CD4-positive, CD25-positive, alpha-beta regulatory T cell (primary cell): ENCODE measurements around the gene OR4A15. TPM values are rescaled to one million over a fixed set of nuclear protein-coding genes. Genes with fewer than 3 reads are reported as not detected.

Source experiments
- ATAC-seq, 2 donors: fragments of 150-1000 bp; cut with Tn5 transposase; one replicate each; pipeline ENCODE4 v1.10.0; 2021; ENCODE audit warnings: low read depth in 2 of 2, moderate number of reproducible peaks in 2 of 2, moderate library complexity in 1 of 2
- DNase-seq, 3 donors: peaks; one replicate each; pipeline versions ENCODE4 v3.0.0 to v3.0.0-alpha.2; 2012 to 2022; ENCODE audit warnings: mixed read lengths in 1 of 3
- H3K27ac ChIP-seq: one replicate; pipeline ENCODE4 v1.7.0; 2013; ENCODE audit warnings: mild to moderate bottlenecking, low read length; ENCODE audit not compliant: insufficient read depth, poor library complexity, severe bottlenecking
- H3K27me3 ChIP-seq: one replicate; pipeline ENCODE4 v1.7.0; 2013; ENCODE audit warnings: low read length; ENCODE audit not compliant: control insufficient read depth, insufficient read depth
- H3K36me3 ChIP-seq: one replicate; pipeline ENCODE4 v1.7.0; 2013; ENCODE audit warnings: mild to moderate bottlenecking, low read length, moderate library complexity; ENCODE audit not compliant: control insufficient read depth, insufficient read depth
- H3K4me1 ChIP-seq: 2 replicates; pipeline ENCODE4 v1.7.0; 2013; ENCODE audit warnings: mild to moderate bottlenecking, low read length; ENCODE audit not compliant: insufficient read depth, control insufficient read depth, poor library complexity, severe bottlenecking
- H3K4me3 ChIP-seq: one replicate; pipeline ENCODE4 v1.7.0; 2013; ENCODE audit warnings: low read depth, mild to moderate bottlenecking, low read length, moderate library complexity
- H3K9me3 ChIP-seq, 2 experiments: 1 replicate in 1 of 2; 2 replicates in 1 of 2; pipeline ENCODE4 v1.7.0; 2013; ENCODE audit warnings: low read length in 2 of 2, mild to moderate bottlenecking in 1 of 2, moderate library complexity in 1 of 2; ENCODE audit not compliant: control insufficient read depth in 2 of 2
- H3K27ac Mint-ChIP-seq, 3 donors: one replicate each; pipeline ENCODE4 v1.8.0; 2020 to 2022; ENCODE audit warnings: mild to moderate bottlenecking in 3 of 3, mixed read lengths in 3 of 3, moderate library complexity in 2 of 3
- H3K27me3 Mint-ChIP-seq: one replicate; pipeline ENCODE4 v1.8.0; 2022; ENCODE audit warnings: mild to moderate bottlenecking, mixed read lengths
- H3K36me3 Mint-ChIP-seq: one replicate; pipeline ENCODE4 v1.8.0; 2020; ENCODE audit warnings: mixed read lengths
- H3K4me1 Mint-ChIP-seq, 4 donors: one replicate each; pipeline ENCODE4 v1.8.0; 2020 to 2022; ENCODE audit warnings: mixed read lengths in 4 of 4, mild to moderate bottlenecking in 1 of 4
- H3K4me3 Mint-ChIP-seq, 4 donors: one replicate each; pipeline ENCODE4 v1.8.0; 2020 to 2022; ENCODE audit warnings: mild to moderate bottlenecking in 4 of 4, mixed read lengths in 4 of 4, moderate library complexity in 3 of 4
- H3K9me3 Mint-ChIP-seq, 7 donors: one replicate each; pipeline ENCODE4 v1.8.0; 2020 to 2022; ENCODE audit warnings: mixed read lengths in 7 of 7, mild to moderate bottlenecking in 3 of 7, moderate library complexity in 2 of 7
- polyA plus RNA-seq, 4 donors: library from polyadenylated mRNA; unstranded; fragments of 300-500 nt; fragmentation: Illumina TruSeq; gene quantifications; one replicate each; pipeline ENCODE4 v1.2.3, GENCODE V29; 2021
- total RNA-seq: library from RNA; stranded (reverse); gene quantifications from one replicate; pipeline ENCODE4 v1.2.3, GENCODE V29; 2022

OR4A15 gene
- not detected for total RNA-seq
- not detected for polyA plus RNA-seq

- H3K9me3 Mint-ChIP-seq, result peaks cover 0 to 41% (median 10%) of the 10 kb centered on the region in 7 donors
- H3K4me3 ChIP-seq, result no peak within 1 kb of the TSS
- H3K4me3 Mint-ChIP-seq, result no peak within 1 kb of the TSS
- no peaks in the 10 kb centered on the region for H3K27me3 Mint-ChIP-seq
- H3K36me3 Mint-ChIP-seq, result no peaks in the 10 kb centered on the region
- no peaks in the 10 kb centered on the region for H3K4me1 ChIP-seq
- H3K9me3 ChIP-seq, result peaks cover 0 to 5% of the 10 kb centered on the region in 2 experiments
- ATAC-seq (no peak), DNase-seq (no peak)
- H3K27ac Mint-ChIP-seq, result no peak within 1 kb of the TSS
- H3K4me1 Mint-ChIP-seq, result no peaks in the 10 kb centered on the region
- H3K27me3 ChIP-seq, result no peaks in the 10 kb centered on the region
- H3K36me3 ChIP-seq, result no peaks in the 10 kb centered on the region
- H3K27ac ChIP-seq, result no peak within 1 kb of the TSS
Observed at GRCh38 chr11:55367674-55368073, at the start of gene OR4A15. Gene OR4A15 (plus strand): TSS chr11:55367974. CDS start chr11:55367974, 0 bp downstream.

DNA sequence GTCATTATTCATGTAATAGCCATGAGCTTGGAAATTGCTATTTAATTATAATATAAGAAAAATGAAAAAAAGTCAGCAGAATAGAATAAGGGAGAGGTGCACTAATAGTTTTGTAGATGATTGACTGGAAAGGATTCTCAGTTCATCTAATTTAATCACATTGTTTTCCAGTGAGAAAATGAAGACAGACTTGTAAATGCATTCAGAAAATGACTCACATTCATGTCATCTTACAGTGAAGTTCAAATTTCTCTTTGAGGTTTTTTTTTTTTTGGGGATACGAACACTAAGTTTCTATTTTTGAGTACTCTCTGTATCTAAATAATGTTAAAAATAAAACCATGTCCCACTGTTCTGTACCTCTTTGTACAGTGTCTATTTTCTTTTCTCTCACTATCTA lies 43.3 kb upstream of the OR4A15 start:
- Mint-ChIP-seq H3K27ac (no peak overlapping the region), H3K36me3 (no peaks in the 10 kb centered on the region), H3K27me3 (no peaks in the 10 kb centered on the region), H3K4me3 (no peak overlapping the region), H3K9me3 (peaks cover 2 to 33% (median 11%) of the 10 kb centered on the region in 7 donors), H3K4me1 (no peaks in the 10 kb centered on the region)
- H3K27ac ChIP-seq, result no peak overlapping the region
- ATAC-seq (no peak), DNase-seq (no peak)
- no peaks in the 10 kb centered on the region for H3K27me3 ChIP-seq
- no peaks in the 10 kb centered on the region for H3K4me1 ChIP-seq
- H3K4me3 ChIP-seq, result no peak overlapping the region
- H3K36me3 ChIP-seq, result no peaks in the 10 kb centered on the region
- H3K9me3 ChIP-seq, result peaks cover 7 to 11% of the 10 kb centered on the region in 2 experiments

GRCh38 chr11:55342901-55343300 lies 24.9 kb upstream of the OR4A15 start, which contains the start of gene OR4A16:
Gene OR4A16 (plus strand): TSS chr11:55343201. CDS start chr11:55343201, 0 bp downstream.
- Mint-ChIP-seq H3K4me3 (no peak within 1 kb of the TSS), H3K27ac (no peak within 1 kb of the TSS), H3K9me3 (peaks cover 3 to 30% (median 12%) of the 10 kb centered on the region in 7 donors), H3K27me3 (no peaks in the 10 kb centered on the region), H3K36me3 (no peaks in the 10 kb centered on the region), H3K4me1 (no peaks in the 10 kb centered on the region)
- DNase-seq (no peak), ATAC-seq (no peak)
- Histone ChIP-seq H3K36me3 (no peaks in the 10 kb centered on the region), H3K4me3 (no peak within 1 kb of the TSS), H3K4me1 (no peaks in the 10 kb centered on the region), H3K27ac (no peak within 1 kb of the TSS), H3K9me3 (peaks cover 2 to 6% of the 10 kb centered on the region in 2 experiments), H3K27me3 (no peaks in the 10 kb centered on the region)

DNA sequence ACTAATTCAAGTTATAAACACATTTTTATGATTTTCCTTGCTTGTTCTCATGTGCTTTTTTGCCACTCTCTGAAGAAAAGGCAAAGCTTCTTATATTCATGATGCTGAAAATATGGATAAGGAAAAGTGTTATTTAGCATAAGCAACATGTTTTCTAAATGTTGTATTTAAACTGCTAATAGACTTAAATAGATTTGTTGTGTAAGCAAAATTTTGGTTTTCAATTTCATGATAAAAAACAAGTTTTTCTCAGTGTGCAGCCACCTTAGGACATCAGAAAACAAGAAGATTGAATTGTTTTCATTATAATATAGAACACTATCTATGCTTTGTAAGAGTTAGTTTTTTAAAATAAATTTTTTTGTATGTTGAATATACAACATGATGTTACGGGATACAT lies 22.5 kb upstream of the OR4A15 start:
- Mint-ChIP-seq H3K4me1 (no peaks in the 10 kb centered on the region), H3K27ac (no peak overlapping the region), H3K9me3 (peaks cover 3 to 36% (median 13%) of the 10 kb centered on the region in 7 donors), H3K27me3 (no peaks in the 10 kb centered on the region), H3K36me3 (no peaks in the 10 kb centered on the region), H3K4me3 (no peak overlapping the region)
- no peak overlapping the region for H3K27ac ChIP-seq
- no peaks in the 10 kb centered on the region for H3K36me3 ChIP-seq
- DNase-seq, result no peak
- H3K4me1 ChIP-seq, result no peaks in the 10 kb centered on the region
- H3K9me3 ChIP-seq, result peaks cover 2 to 6% of the 10 kb centered on the region in 2 experiments
- no peak for ATAC-seq
- no peaks in the 10 kb centered on the region for H3K27me3 ChIP-seq
- H3K4me3 ChIP-seq, result no peak overlapping the region

- H3K27ac ChIP-seq, result no peak overlapping the region
- no peaks in the 10 kb centered on the region for H3K36me3 ChIP-seq
- ATAC-seq (no peak), DNase-seq (no peak)
- H3K27ac Mint-ChIP-seq, result no peak overlapping the region
- H3K4me1 ChIP-seq, result no peaks in the 10 kb centered on the region
- H3K4me3 Mint-ChIP-seq, result no peak overlapping the region
- no peaks in the 10 kb centered on the region for H3K4me1 Mint-ChIP-seq
- no peak overlapping the region for H3K4me3 ChIP-seq
- H3K9me3 Mint-ChIP-seq, result peaks cover 2 to 24% (median 9%) of the 10 kb centered on the region in 7 donors
- H3K27me3 ChIP-seq, result no peaks in the 10 kb centered on the region
- no peaks in the 10 kb centered on the region for H3K27me3 Mint-ChIP-seq
- peaks cover 0 to 6% of the 10 kb centered on the region in 2 experiments for H3K9me3 ChIP-seq
- no peaks in the 10 kb centered on the region for H3K36me3 Mint-ChIP-seq
Observed at GRCh38 chr11:55349032-55349431, 18.7 kb upstream of the OR4A15 start.

- H3K9me3 Mint-ChIP-seq, result peaks cover 4 to 56% (median 17%) of the 10 kb centered on the region in 7 donors
- Histone ChIP-seq H3K36me3 (no peaks in the 10 kb centered on the region), H3K4me3 (no peak overlapping the region), H3K27ac (no peak overlapping the region), H3K9me3 (peaks cover 0 to 41% of the 10 kb centered on the region in 2 experiments), H3K4me1 (no peaks in the 10 kb centered on the region), H3K27me3 (no peaks in the 10 kb centered on the region)
- no peak overlapping the region for H3K4me3 Mint-ChIP-seq
- no peak for DNase-seq
- no peak for ATAC-seq
- peaks cover 3% of the 10 kb centered on the region for H3K36me3 Mint-ChIP-seq
- no peaks in the 10 kb centered on the region for H3K27me3 Mint-ChIP-seq
- H3K4me1 Mint-ChIP-seq, result no peaks in the 10 kb centered on the region
- no peak overlapping the region for H3K27ac Mint-ChIP-seq
Observed at GRCh38 chr11:55357560-55358184, 10.1 kb upstream of the OR4A15 start.

GRCh38 chr11:55401011-55401410 lies 33.2 kb downstream of the OR4A15 start:
- H3K27ac ChIP-seq, result no peak overlapping the region
- no peaks in the 10 kb centered on the region for H3K4me1 ChIP-seq
- no peaks in the 10 kb centered on the region for H3K27me3 ChIP-seq
- no peaks in the 10 kb centered on the region for H3K27me3 Mint-ChIP-seq
- H3K36me3 Mint-ChIP-seq, result no peaks in the 10 kb centered on the region
- H3K4me3 Mint-ChIP-seq, result no peak overlapping the region
- H3K4me1 Mint-ChIP-seq, result no peaks in the 10 kb centered on the region
- H3K27ac Mint-ChIP-seq, result no peak overlapping the region
- no peaks in the 10 kb centered on the region for H3K36me3 ChIP-seq
- no peak for ATAC-seq
- H3K9me3 Mint-ChIP-seq, result peaks cover 4 to 29% (median 18%) of the 10 kb centered on the region in 7 donors
- peaks cover 6 to 9% of the 10 kb centered on the region in 2 experiments for H3K9me3 ChIP-seq
- DNase-seq, result no peak
- H3K4me3 ChIP-seq, result no peak overlapping the region
